HG02938 (cell line): ENCODE measurements around the gene PPP4R3B.

Experiments used
- ATAC-seq: cut with Tn5 transposase; IDR thresholded peaks from one replicate; pipeline ENCODE4 v1.9.1; 2021; ENCODE audit warnings: mild to moderate bottlenecking, moderate library complexity; ENCODE audit not compliant: unreplicated experiment

Gene PPP4R3B

GRCh38 chr2:55519938-55520885 lies 97.2 kb downstream of the PPP4R3B start:
- peak; percentile 1 for ATAC-seq

DNA sequence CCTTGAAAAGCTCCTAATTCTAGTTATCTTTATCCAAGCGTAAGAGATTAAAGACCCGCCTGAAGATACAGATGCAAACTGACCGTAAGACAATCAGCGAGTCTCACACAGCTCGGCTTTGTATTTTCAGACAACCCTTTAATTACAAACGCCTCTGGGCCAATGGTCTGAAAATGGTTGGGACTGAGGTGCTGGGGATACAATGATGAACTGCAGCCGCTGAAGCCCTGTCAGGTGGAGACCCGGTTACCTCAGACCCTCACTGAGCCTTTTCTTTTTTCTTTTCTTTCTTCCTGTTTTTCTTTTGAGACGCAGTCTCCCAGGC lies 98.6 kb downstream of the PPP4R3B start:
- peak; percentile 13 for ATAC-seq

DNA sequence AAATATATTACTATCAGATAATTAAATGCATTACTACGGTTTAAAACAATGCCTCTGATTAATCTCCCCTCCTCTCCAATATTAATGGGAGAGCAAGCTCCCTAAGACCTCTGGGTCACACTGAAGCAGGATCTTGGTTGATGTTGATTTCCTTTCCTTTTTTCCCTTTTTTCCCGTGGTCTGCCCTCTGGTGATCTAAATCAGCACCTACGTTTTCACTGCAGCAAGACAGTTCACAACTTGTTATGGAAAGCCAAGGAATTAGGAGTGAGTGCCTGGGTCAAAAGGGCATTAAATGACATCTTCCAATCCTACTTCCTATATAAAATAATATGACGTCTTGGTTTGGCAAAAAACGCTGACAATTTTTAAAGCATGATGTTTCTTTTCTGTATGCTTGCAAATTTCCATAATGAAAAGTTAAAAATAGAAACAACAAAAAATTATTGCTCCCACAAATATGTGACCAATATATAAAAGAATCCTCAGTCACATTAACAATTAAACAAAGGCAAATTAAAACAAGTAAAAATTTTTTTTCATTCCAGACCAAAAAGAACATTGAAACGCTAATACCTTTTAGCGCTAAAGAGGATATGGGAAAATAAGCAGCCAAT lies 105.8 kb downstream of the PPP4R3B start:
- ATAC-seq, result no peak

GRCh38 chr2:55502590-55503141 lies 114.8 kb downstream of the PPP4R3B start:
- no peak for ATAC-seq

- ATAC-seq, result no peak
Measured at GRCh38 chr2:55500025-55500424, 117.4 kb downstream of the PPP4R3B start.

DNA sequence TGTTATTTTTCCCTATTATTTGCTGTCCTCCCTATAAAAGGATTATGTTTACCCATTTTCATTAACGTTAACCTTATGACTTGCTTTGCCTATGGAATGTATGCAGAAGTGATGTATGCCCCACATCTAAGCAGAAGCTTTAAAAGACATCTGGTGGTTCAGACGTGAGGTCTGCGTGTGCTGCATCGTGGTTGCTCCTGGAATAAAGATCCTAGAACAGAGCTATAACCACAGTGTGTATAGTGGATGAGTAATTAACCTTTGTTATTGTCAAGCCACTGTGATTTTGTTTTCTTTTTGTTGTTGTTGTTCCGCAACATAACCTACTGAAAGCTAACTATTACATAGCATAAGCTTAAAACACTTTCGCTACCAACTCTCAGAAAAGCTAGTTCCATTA lies 118.8 kb downstream of the PPP4R3B start:
- no peak for ATAC-seq
